GM19463 (cell line): ENCODE measurements around the gene GNG12.

Source experiments
- ATAC-seq: cut with Tn5 transposase; IDR thresholded peaks from one replicate; pipeline ENCODE4 v1.9.1; 2021; ENCODE audit warnings: mild to moderate bottlenecking, moderate library complexity; ENCODE audit not compliant: unreplicated experiment

The GNG12 gene

DNA sequence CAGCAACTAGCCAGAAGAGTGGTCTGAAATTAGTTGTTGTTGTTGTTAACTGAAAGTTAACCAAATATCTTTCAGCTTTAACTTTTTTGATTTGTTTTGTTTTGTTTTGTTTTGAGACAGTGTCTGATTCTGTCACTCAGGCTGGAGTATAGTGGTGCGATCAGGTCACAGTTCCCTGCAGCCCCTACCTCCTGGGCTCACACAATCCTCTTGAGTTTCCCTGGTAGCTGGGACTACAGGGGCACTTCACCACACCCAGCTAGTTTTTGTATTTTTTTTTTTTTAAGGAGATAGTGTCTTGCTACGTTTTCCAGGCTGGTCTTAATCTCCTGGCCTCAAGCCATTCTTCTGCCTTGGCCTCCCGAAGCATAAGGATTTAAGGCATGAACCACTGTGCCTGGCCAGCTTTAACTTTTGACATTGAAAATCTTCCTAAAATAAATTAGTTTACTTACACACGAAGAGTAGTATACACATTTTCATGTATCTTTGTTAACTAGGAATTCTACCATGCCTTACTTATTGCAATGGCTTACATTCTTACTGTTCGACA lies 45.0 kb downstream of the GNG12 start:
- ATAC-seq, result no peak

DNA sequence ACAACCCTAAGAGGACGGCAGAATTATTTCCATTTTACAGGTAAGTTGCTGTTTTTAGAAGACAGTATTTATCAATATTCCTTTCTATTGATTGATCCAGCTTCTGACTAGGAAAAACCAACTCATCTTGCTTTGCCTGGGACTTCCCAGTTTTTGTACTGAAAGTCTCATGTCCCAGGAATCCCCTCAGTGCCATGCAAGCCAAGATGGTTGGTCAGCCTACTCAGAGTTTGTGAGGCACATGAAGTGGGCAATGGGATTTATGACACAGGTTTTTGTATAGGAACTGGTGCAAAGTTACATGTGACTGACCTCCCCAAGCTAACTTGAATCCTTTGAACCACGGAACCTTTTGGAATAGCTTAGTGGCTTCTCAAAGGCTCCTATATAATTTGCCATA lies 45.5 kb downstream of the GNG12 start:
- ATAC-seq, result no peak

DNA sequence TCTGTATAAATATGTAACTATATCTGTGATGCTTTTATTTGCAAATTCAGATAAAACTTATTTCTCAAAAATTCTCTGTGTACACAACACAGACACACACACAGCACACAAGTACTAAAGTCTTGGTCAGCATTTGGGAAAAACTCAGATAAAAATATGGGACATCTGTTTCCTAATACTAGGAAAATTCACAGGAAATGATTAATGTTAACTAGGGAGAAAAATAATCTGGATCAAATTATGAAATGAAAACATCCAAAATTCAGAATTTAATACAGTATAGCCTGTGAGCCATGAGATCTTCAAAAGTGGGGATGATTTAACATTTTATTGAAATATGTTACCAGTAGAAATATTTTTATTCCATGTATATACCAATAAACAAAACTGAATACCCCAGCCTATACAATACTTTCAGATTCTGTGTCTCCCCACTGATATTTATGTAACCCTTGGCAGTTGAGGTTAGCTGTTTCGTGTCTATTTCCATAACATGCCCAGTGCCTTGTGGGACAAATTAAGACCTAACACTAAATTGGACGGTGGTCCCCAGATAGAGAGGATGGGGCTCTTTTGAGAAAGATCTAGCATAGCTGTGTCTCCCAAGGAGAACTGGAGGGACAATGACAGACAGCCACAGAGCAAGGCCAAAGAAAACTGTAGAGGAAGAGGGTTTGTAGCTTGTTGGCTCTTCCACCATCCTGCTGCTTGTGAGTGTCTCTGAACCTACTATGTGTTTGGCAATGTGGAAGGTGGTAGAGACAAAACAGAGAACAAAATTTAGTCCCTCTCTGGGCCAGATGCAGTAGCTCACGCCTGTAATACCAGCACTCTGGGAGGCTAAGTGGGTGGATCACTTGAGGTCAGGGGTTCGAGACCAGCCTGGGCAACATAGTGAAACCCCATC lies 47.2 kb downstream of the GNG12 start:
- ATAC-seq, result no peak

DNA sequence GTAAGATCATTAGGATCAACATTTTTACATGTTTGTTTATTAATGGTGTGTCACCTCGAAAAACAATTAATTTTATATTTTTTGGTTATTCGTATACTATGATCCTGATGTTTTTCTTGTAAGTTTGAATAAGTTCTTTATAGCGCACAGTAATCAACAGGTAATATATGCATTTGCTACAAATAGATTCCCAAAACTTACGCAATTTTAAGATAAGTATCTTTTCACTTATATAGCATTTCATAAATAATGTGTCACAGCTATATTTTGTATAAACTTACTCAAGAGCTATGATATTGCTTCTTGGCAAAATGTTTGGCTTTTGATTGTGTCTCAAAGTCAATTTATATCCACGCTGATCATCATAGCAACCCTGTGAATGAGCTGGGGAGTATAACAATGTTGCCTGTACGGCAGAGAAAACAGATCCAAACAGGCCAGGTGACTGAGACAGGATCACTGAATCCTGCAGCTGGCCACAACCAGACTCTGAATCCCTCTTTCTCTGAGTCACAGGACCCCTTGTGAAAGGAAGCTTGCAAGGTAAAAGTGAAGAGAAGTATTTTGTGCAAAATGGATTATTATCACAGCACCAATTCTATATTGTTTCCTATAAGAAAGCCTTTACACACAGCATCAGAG lies 48.6 kb downstream of the GNG12 start:
- ATAC-seq, result no peak

DNA sequence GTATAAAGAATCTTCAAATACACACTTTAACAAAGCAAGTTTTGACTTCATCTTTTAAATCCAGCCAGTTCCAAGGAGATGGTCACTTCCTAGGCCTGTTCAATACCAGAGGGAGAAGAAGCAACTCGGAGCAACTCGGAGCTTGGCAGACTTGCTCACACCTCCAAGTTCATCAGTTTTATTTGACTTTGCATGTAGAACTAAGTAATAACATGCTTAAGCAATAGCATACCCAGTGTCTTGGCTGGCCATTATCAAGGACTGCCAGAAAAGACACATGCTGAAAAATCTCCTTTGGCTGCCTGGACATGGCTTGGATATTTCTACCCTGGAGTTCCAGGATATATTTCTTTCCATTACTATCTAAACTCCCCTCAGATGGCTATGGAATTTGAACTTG lies 52.6 kb downstream of the GNG12 start:
- ATAC-seq, result no peak

DNA sequence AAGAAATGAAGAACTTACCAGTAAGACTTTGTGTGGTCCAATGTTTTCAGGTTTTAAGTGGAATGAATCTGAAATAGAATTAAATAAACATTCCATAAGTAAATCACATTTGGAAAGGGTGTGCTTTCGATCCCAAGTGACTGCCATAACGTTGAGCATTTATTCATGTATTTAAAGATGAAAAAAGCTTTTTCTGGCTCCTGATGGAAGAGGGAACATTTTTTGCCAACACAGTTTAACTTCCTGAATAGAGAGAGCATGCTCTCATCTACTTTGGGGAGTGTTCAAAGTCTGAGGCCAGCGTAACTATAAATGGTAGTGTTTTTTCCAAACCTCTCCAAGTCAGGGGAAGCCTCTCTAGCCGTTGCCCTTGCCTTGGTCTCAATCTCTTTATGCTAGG lies 55.8 kb downstream of the GNG12 start:
- no peak for ATAC-seq

DNA sequence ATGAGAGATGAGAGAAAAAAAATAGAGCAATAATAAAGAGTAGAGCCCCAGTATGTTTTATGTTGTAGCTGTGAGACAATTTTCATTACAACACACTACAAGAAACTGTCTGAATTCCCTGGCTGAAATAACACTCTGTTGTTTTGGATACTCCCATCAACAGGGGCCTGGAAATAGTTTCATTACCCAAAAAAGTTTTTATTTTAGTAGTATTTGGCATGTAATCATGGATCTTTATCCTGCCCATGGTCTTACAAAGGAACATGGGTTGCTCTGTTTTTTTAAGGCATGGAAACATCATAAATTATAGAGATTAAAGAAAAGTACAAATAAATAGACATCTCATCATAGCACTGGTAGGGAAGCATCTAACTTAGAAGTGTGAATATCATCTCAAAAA lies 56.3 kb downstream of the GNG12 start:
- no peak for ATAC-seq

DNA sequence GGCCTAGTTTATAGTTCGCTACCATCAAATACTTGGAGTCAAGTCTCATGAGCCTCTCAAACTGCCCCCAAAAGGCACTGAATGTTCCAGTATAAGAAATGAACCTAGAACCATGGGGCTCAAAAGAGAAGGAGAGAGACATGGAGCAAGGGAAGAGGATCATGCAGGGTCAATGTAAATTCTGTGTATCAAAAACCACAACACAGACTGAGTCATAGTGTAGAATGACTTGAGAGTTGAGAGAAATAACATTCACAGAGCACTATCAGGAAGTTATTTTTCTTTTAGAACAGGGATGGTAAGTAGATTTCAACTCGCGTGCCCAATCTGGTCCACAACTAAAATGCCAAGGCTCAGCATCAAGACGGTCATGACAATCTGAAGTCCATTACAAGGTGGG lies 59.8 kb downstream of the GNG12 start:
- no peak for ATAC-seq

DNA sequence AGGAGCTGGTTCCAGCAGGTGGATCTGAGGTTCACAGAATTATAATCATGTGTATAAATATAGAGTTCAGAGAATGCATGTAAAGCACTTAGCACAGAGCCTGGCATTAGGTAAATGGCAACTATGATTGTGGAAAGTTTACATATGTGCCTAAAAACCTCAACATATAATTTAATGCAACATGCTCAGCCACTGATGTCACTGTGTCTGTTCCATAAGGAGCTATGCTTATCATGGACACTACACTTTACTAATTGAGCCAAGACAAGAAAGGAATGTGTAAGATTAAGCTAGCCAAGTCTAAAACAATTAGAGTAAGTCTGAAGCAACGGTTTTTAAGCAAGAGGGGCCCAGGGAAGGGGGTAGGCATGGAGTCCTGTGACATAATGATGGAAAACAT lies 61.5 kb downstream of the GNG12 start:
- no peak for ATAC-seq

DNA sequence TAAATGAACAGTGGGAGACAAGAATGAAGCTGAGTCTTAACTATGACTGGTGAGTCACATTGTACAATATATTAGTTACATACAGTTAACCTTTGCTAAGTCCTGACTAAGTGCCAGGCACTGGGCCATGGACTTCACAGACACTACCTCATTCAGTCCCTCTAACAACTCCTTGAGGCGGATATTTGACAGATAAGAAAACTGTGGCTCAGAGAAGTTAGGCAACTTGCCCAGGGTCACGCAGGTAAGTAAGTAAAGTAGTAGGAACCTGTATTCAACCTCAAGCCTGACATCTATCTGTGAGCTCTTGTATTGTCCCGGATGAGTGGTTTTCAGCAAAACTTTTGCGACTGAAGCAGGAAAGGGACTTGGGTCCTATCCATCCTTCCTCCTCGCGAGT lies 62.1 kb downstream of the GNG12 start:
- ATAC-seq, result no peak

DNA sequence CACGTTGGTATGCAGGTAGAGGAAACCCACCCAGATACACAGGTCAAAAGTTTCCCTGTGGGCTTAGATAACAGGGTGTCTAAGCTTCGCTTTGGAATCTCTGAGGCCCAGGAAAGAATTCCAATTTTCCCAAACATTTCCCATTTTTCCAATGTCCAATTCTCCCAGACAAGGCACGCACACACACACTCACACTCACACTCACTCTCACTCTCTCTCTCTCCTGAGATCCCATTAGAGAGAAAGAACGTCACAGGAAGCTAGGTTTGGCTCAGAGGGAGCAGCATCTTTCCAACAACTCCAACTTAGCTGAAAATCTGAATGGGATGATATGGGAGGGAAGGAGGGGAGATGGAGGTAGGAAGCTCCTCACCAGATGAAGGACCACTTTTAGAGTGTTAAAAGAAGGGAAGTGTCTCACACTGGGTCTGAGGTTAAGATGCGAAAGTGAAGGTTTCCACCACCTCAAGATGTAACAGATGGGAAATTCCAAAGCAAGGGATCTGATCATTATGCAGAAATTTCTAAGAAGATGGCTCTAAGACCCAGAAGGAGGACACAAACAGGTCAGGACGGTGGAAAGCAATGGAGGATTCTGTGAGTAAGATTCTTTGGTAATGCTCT lies 63.5 kb downstream of the GNG12 start:
- ATAC-seq, result no peak

DNA sequence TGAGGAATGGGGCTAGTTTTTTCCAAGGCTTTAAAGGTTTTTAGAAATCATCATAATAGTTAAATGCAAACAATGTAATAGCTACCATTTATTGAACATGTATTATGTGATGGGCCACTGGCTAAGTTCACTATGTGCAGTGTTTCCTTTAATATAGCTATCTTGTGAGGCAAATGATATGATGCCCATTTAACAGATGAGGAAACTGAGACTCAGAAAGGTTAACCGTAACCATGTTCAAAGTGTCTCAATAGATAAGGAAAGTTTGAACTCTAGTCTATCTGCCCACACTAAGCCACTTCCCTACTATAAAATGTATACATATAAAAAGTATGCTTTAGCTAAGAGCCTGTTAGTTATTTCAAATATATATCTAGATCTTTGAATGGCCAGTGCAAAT lies 64.8 kb downstream of the GNG12 start:
- no peak for ATAC-seq

DNA sequence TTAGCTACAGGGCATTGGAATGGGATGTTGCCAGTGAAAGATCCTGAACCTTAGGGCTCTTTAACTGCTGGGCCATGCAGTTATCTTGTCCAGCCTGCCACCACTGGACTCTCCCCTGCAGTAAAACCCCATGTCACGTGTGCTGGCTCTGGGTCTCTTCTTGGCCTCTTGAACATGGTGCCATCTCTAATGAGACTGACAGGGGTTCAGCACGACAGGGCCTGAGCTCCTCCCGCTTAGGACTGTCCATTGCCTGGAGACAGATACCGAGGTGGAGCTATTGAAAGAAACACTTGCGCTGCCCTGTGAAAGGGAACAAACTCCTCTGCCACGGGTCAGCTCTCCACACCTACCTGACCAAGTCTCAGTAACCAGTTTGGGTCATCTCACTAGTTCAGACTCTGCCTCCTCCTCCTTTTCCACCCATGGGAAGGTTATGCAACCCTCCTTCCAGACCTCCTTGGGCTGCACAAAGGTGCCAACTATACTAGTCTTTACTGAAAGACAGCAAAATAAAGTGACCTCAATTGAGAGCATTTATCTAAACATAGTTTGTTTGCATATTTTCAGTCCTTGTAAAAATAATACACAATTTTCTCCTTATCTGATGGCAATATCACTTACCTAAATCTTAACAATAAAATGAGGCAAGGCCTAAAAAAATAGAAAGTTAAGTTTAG lies 66.0 kb downstream of the GNG12 start:
- no peak for ATAC-seq

DNA sequence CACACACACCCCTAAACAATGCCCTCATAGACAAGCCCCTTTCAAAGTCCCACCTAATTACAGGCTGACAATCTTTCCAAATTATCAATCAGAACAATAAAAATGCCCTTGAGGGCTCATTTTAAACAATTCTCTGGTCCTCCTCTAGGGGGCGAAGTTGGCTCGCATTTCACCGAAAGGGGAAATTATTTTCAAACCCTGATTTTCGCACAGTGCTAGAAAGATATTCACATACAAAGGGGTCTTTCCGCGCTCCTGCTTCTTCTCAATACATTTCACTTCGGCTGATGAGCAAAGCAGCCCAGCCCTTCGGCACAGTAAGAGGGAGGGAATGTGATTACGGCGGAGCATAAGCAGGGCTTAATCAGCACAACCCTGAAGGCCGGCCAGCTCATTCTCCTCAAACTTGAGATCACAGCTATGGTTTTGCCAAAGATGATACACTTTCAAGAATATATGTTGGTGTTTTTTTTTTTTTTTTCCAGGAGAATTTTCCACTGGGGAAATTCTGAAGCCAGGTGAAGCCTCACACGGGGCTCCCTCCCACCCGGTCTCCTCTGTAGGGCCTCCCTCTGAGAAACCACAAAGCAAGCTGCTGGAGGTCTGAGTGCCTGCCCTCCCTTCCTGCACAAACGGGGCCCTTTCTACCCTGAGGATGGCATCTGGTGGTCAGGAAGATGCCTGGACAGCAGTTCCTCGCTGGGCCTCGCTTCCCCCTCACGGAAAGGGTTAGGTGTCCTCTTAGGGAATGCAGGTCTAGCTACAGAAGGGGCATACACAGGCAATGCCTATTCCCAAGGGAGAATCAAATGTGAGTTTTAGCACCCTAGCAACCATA lies 66.9 kb downstream of the GNG12 start:
- peak; percentile 41 for ATAC-seq

DNA sequence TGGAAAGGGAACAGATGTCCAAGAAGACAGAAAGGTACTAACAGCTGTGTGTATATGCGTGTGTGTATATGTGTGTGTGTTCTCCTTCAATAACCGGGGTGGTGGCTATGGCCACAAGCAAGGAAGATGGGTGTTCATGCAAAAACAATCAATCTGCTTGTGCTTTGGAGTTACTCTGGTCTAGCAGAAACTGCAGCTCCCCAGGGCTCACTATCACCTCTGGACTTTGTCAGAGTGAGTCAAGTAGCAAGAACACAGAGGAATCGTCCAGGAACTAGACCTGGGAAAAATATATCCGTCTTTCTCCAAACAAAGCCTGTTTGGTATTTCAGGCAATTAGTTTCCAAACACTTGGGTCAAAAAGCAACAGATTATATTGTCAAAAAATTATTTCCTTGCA lies 68.6 kb downstream of the GNG12 start:
- ATAC-seq, result no peak

DNA sequence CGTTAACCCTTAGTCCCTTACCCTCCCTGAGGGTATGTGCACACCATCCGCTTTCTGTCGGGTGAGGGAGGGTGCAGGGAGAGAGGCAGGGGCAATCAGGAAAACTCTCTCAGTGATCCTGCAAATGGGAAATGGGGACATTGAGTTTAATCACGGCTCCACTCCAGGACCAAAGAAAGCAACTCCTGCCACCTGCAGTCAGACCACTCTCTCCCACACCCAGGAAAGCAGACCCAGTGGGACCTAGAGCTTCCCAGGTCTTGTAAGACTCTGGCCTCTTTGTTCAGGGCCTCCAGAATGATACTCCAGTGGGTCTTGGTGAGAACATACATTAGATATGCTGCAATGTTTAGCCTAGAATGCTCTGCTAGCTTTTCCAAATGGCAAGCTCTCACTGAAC lies 71.5 kb downstream of the GNG12 start:
- ATAC-seq, result no peak

DNA sequence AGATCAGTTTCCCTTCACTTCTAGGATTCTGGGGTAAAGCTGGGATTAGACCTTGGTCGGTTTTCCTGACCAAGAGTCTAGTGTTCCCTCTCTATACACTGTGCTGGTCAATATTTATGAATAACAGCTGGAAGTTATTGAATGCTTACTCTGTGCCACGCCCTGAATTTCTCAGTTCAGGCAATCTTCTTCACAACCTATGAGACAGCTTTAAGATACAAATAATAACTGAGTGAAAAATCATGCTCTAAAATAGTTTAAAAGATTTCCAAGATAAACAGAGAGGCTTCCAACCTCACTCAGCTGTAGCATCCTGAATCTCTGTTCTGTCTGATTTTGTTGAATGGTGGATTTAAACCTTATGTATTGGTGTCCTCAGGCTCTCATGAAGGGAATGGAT lies 72.2 kb downstream of the GNG12 start:
- ATAC-seq, result no peak

DNA sequence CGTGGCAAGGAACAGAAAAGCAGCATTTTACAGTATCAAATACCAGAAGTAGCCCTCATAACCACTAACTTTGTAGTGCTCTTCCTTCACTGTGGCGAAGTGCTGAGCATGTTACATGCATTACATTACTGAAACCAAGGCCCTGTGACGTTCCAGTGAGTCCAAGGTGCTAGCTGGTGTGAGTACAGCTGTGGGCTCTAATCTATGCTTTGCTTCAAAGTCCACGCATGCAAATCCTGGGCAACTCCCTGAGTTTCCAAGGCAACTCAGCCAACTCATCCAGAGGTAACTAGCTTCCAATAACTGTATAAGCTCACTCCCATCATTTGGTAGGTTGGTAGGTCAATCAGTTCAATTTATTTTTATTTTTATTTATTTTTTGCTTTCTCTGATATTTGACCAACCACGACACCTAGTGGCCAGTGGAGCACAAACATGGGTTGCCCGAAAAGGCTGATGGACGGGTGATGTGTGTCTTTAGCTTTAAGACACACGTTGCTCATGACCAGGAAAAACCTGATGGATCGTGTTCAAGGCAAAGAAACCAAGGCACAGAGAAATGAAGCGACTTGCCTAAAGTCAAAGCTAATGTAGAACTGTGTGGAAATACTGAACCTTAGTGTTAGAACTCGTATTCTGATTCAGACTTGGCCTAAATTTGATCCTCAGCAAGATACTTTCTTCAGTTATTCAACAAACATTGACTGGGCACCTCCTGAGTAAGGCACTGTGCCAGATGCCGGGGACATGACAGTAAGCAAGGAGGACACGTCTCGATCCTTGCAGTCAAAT lies 73.0 kb downstream of the GNG12 start:
- peak; percentile 99 for ATAC-seq

DNA sequence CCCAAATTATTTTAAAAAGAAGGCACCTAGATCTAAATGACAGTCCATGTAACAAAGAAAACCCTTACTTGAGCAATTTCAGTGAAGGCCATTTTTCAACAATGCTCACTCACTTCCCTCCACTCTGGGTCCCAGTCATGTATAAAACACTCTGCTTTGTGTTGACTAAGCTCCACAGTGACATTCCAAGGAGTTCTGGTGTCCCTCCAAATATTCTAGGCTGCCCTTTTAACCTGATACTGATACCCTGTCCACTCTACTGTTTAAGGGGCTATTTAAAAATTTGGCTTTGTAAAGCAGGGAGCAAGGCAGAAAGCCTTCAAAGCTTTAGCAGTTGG lies 73.6 kb downstream of the GNG12 start:
- peak; percentile 10 for ATAC-seq

DNA sequence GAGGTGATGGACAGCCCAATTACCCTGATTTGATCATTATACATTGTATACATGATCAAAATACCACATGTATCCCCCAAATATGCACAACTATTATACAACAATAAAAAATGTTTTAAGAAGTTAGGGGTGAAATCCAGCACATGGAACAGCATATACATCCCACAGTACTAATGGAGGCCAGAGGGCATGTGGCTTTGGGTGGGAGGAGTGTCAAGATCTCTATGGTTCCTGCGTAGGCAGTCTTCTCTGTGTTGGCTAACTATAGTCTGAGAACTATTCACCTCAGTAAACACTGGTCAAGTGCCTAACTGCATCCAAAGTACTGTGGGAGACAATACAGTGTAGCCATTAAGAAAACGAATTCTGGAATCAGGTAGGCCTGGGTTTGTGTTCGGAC lies 74.2 kb downstream of the GNG12 start:
- no peak for ATAC-seq
